ENCODE data around the gene HPSE2. TPM values are rescaled to one million over a fixed set of nuclear protein-coding genes. Genes with fewer than 3 reads are reported as not detected.
A peak's percentile ranks its signal among the peaks of the same experiment; 100 is the strongest.

The HPSE2 gene
- polyA plus RNA-seq, 2 of the 4 experiments (the other 2 are of a cell fraction): not detected

DNA sequence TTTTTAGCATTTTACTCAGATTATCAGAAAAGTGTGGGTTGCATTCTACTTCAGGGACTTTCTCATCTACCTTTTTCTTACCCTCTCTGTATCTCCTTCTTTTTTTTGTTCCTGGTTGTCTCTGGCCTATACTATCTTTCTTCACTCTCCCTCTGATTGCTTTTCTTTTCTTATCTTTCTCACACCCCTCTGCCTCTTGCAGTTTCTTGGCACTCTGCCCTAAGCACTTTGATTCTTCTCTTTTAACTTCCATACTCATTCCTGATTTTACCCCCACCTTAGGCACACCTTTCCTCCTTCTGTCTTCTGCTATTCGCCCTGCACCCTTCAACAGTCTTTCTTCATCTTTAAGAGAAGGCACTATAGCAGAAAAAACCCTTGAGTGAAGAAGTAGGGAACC is 696.1 kb downstream of the HPSE2 start:
- 0 out of 3 replicates have a peak, but pooled peaks cover 8% of the 10 kb centered on the region for H3K4me1 ChIP-seq
- FAIRE-seq (no peak), ATAC-seq (no peak), DNase-seq (ENCODE audit: low read depth in 1 of 2, low spot score in 1 of 2) (no peak)
- no peak for TF ChIP-seq FOSB (CRISPR knock-in tag; IDR thresholded peaks at IDR 0.05)
- no peak for TF ChIP-seq PHF8 (IDR thresholded peaks at IDR 0.05; ENCODE audit: borderline replicate concordance, low read depth)
- no peak for TF ChIP-seq GATA3 (IDR thresholded peaks at IDR 0.05; ENCODE audit: borderline replicate concordance)
- no peak for TF ChIP-seq EHF (CRISPR knock-in tag; IDR thresholded peaks at IDR 0.05)
- TF ChIP-seq KDM1A (IDR thresholded peaks at IDR 0.05; ENCODE audit: low read depth): no peak
- no peak for TF ChIP-seq MYC (IDR thresholded peaks at IDR 0.05; ENCODE audit: borderline replicate concordance, low read length)
- TF ChIP-seq ZSCAN20 (CRISPR knock-in tag; IDR thresholded peaks at IDR 0.05): no peak
- TF ChIP-seq ZFP36 (IDR thresholded peaks at IDR 0.05; ENCODE audit: borderline replicate concordance, partially characterized antibody): no peak
- no peak for TF ChIP-seq FOSL2 (IDR thresholded peaks at IDR 0.05)
- no peak for TF ChIP-seq FOSL2 (CRISPR knock-in tag; IDR thresholded peaks at IDR 0.05)
- TF ChIP-seq, protein P1, sequence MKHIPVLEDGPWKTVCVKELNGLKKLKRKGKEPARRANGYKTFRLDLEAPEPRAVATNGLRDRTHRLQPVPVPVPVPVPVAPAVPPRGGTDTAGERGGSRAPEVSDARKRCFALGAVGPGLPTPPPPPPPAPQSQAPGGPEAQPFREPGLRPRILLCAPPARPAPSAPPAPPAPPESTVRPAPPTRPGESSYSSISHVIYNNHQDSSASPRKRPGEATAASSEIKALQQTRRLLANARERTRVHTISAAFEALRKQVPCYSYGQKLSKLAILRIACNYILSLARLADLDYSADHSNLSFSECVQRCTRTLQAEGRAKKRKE (CRISPR knock-in tag; IDR thresholded peaks at IDR 0.05; ENCODE audit: low read depth): no peak
- TF ChIP-seq, protein P2, sequence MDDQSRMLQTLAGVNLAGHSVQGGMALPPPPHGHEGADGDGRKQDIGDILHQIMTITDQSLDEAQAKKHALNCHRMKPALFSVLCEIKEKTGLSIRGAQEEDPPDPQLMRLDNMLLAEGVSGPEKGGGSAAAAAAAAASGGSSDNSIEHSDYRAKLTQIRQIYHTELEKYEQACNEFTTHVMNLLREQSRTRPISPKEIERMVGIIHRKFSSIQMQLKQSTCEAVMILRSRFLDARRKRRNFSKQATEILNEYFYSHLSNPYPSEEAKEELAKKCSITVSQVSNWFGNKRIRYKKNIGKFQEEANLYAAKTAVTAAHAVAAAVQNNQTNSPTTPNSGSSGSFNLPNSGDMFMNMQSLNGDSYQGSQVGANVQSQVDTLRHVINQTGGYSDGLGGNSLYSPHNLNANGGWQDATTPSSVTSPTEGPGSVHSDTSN (IDR thresholded peaks at IDR 0.05): no peak
- no peak for TF ChIP-seq TP53 (CRISPR knock-in tag; IDR thresholded peaks at IDR 0.05)
- TF ChIP-seq, protein P3, sequence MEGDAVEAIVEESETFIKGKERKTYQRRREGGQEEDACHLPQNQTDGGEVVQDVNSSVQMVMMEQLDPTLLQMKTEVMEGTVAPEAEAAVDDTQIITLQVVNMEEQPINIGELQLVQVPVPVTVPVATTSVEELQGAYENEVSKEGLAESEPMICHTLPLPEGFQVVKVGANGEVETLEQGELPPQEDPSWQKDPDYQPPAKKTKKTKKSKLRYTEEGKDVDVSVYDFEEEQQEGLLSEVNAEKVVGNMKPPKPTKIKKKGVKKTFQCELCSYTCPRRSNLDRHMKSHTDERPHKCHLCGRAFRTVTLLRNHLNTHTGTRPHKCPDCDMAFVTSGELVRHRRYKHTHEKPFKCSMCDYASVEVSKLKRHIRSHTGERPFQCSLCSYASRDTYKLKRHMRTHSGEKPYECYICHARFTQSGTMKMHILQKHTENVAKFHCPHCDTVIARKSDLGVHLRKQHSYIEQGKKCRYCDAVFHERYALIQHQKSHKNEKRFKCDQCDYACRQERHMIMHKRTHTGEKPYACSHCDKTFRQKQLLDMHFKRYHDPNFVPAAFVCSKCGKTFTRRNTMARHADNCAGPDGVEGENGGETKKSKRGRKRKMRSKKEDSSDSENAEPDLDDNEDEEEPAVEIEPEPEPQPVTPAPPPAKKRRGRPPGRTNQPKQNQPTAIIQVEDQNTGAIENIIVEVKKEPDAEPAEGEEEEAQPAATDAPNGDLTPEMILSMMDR (IDR thresholded peaks at IDR 0.05): no peak
- no peak overlapping the region for H3K4me2 ChIP-seq
- no peak overlapping the region for H3K4me3 ChIP-seq
- no peak overlapping the region for H3K27ac ChIP-seq
- ChIA-PET CTCF (no interaction called here), POLR2A (no interaction called here)
- WGBS (ENCODE audit: missing lambda C conversion rate): 21% methylated on average over 1 of the region's 1 CpG
- H3K9me3 ChIP-seq: no peaks in the 10 kb centered on the region

DNA sequence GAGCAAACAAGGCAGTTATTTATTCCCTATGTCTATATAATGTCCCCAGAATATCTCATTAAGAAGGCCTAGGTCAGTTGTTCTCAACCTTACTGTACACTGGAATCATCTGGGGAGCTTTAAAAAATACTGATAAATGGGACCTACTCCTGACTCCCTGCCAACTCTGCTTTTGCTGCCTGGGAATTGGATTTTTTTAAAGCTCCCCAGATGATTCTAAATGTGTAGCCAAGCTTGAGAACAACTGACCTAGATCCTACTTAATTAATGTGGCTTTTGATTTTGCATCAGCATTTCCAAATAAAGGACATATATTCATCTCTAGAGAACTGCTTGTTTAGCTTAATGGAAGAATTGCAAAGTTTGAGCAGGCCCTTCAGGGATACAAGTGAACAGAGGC is 697.2 kb downstream of the HPSE2 start:
- Histone ChIP-seq H3K4me1 (0 out of 3 replicates have a peak, but pooled peaks cover 8% of the 10 kb centered on the region), H3K4me2 (no peak overlapping the region), H3K27ac (no peak overlapping the region), H3K9me3 (no peaks in the 10 kb centered on the region), H3K4me3 (no peak overlapping the region)
- no peak for ATAC-seq
- FAIRE-seq: no peak
- no peak for TF ChIP-seq CBX8 (IDR thresholded peaks at IDR 0.05)
- no peak for TF ChIP-seq POLR2AphosphoS2 (conservative IDR thresholded peaks at IDR 0.05; ENCODE audit: low read length)
- TF ChIP-seq GATA3 (IDR thresholded peaks at IDR 0.05; ENCODE audit: borderline replicate concordance): no peak
- POLR2A ChIA-PET: no interaction called here
- CTCF ChIA-PET: interaction anchor here (0.6 to 1.0 kb wide), 2 partner anchors 71 to 144 kb away, joined by 3 to 4 read pairs; no protein-coding TSS in a partner anchor
- no peak for DNase-seq (ENCODE audit: low read depth in 1 of 2, low spot score in 1 of 2)

DNA sequence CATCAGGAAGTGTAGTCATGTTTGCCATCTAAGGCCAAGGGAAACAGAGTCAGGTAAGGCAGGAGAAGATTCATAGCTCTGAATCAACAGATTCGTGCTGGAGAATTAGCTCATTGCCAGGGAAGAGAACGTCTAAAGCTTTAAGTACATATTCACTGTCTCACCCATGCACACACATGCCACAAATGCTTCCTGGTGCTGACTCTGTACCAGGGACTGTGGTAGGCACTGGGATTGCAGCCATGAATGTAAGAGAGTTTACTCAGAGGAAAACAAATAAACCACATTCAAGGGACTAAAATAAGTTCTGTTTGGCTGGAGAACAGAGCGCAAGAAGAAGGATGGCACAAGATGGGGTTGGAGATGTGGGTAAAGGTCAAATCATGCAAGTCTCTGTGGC is 699.1 kb downstream of the HPSE2 start:
- H3K4me3 ChIP-seq: no peak overlapping the region
- 5% methylated on average over 3 of the region's 3 CpGs for WGBS (ENCODE audit: missing lambda C conversion rate)
- ATAC-seq (peak; percentile 89 to 93), FAIRE-seq (peak; percentile 18), DNase-seq (ENCODE audit: low read depth in 1 of 2, low spot score in 1 of 2) (peak; percentile 5 to 64)
- peak overlapping the region; percentile 45; the same call in 2 of the 3 replicates for H3K4me2 ChIP-seq
- TF ChIP-seq ESRRA (IDR thresholded peaks at IDR 0.05; ENCODE audit: borderline replicate concordance, low read length) (no peak), KDM5A (IDR thresholded peaks at IDR 0.05) (no peak), HDAC2 (IDR thresholded peaks at IDR 0.05) (no peak), NPAS2 (CRISPR knock-in tag; IDR thresholded peaks at IDR 0.05; ENCODE audit: borderline replicate concordance) (no peak), CBX2 (IDR thresholded peaks at IDR 0.05; ENCODE audit: borderline replicate concordance, low read depth) (no peak), ZNF302 (CRISPR knock-in tag; IDR thresholded peaks at IDR 0.05) (no peak), RNF2 (IDR thresholded peaks at IDR 0.05; ENCODE audit: borderline replicate concordance, low read depth) (no peak), RAD21 (conservative IDR thresholded peaks at IDR 0.05 in 1 of 2, IDR thresholded peaks at IDR 0.05 in 1 of 2) (no peak), HOXB5 (CRISPR knock-in tag; IDR thresholded peaks at IDR 0.05) (no peak), FOXS1 (CRISPR knock-in tag; IDR thresholded peaks at IDR 0.05) (no peak), FOSL2 (IDR thresholded peaks at IDR 0.05) (no peak), FOSL2 (CRISPR knock-in tag; IDR thresholded peaks at IDR 0.05) (no peak), JUN (IDR thresholded peaks at IDR 0.05) (no peak), GATA3 (IDR thresholded peaks at IDR 0.05; ENCODE audit: borderline replicate concordance) (no peak), NFE2L2 (conservative IDR thresholded peaks at IDR 0.05; ENCODE audit: low read length) (no peak), FOSB (CRISPR knock-in tag; IDR thresholded peaks at IDR 0.05) (no peak), NR3C1 (IDR thresholded peaks at IDR 0.05) (no peak)
- TF ChIP-seq, protein P4, sequence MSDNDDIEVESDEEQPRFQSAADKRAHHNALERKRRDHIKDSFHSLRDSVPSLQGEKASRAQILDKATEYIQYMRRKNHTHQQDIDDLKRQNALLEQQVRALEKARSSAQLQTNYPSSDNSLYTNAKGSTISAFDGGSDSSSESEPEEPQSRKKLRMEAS (IDR thresholded peaks at IDR 0.05): no peak
- POLR2A ChIA-PET: no interaction called here
- no peaks in the 10 kb centered on the region for H3K9me3 ChIP-seq
- CTCF ChIA-PET: interaction anchor here (1.0 to 1.5 kb wide), 2 partner anchors 10 to 72 kb away, joined by 3 to 4 read pairs; no protein-coding TSS in a partner anchor
- H3K4me1 ChIP-seq: 0 out of 3 replicates have a peak, but pooled peaks cover 8% of the 10 kb centered on the region
- H3K27ac ChIP-seq: 0 out of 6 replicates have a peak overlapping the region, but pooled peaks of 1 of the 2 experiments have one; percentile 9

Measured in A549 (cell line).